GM12873 (cell line): ENCODE data around the gene C1orf159.

ENCODE experiments used
- TF ChIP-seq, protein P1 (sequence below): IDR thresholded peaks from 2 replicates; pipeline ENCODE4 v1.5.1; 2012; ENCODE audit warnings: low read depth, mild to moderate bottlenecking, moderate library complexity, low read length, control low read depth; ENCODE audit not compliant: insufficient read depth; ENCODE audit errors: missing control alignments

C1orf159 gene

DNA sequence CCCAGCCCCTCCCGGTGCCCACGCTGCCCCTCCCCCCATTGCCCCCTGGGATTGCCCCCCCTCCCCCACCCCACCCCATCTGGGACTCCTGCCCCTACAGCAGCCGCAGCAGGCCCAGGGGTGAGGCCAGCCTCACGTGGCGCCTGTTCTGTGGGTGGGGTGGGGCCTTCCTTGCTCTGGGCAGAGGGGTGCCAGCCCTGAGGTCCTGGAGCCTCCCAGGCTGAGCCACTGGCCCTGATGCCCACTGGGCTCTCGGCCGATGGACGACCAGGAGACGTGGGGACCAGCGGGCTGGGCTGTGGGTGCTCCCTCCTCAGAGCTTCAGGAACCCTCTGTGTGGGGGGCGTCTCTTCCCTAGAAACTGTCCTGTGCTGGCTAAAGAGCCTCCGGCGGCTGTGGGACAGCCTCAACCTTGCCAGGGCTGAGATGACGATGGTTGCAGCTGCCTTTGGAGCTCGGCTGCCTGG is 5.8 kb upstream of the C1orf159 start:
- TF ChIP-seq, protein P1, sequence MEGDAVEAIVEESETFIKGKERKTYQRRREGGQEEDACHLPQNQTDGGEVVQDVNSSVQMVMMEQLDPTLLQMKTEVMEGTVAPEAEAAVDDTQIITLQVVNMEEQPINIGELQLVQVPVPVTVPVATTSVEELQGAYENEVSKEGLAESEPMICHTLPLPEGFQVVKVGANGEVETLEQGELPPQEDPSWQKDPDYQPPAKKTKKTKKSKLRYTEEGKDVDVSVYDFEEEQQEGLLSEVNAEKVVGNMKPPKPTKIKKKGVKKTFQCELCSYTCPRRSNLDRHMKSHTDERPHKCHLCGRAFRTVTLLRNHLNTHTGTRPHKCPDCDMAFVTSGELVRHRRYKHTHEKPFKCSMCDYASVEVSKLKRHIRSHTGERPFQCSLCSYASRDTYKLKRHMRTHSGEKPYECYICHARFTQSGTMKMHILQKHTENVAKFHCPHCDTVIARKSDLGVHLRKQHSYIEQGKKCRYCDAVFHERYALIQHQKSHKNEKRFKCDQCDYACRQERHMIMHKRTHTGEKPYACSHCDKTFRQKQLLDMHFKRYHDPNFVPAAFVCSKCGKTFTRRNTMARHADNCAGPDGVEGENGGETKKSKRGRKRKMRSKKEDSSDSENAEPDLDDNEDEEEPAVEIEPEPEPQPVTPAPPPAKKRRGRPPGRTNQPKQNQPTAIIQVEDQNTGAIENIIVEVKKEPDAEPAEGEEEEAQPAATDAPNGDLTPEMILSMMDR = no peak

GRCh38 chr1:1120866-1121591 is 5.1 kb upstream of the C1orf159 start:
- TF ChIP-seq, protein P1 = no peak

DNA sequence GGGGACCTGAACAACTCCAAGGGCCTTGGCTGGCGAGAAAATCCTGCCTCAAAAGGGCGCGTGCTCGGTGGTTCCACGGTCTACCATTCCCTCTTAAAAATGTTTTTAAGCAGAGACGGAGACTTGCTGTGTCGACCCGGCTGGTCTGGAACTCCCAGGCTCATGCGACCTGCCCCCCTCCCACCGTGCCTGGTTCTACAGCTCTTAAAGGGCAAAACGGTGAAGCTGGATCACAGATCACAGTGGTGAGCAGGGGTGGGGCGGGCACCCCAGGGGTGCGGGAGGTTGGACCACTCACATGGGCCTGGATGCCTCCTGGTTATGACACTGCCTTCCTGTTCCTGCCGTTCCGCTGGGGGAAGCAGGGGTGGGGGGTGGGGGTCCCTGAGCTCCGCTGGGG is 4.2 kb upstream of the C1orf159 start:
- TF ChIP-seq, protein P1 = no peak

DNA sequence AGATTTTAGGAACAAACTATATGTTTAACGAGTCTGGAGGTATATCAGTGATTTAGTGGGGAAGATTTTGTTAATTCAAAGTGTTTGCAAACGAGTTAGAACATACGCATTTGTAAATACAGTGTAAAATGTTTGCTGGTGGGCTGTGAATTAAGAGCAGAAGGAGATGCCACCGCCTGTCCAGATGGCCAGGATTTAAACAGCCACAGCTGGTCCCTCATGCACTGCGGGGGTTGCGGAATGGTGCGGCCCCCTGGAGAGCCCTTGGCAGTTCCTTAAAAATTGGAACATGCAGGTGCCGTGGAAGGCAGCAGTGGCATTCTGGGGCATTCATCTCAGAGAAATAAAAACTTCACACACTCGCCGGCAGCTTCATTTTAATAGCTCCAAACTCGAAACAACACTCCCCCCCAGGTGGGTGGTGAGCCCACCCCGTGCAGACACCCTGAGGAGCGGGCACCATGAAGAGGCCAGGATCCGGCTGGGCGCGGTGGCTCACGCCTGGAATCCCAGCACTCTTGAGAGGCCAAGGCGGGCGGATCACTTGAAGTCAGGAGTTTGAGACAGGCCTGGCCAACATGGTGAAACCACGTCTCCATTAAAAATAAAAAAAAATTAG is 3.5 kb upstream of the C1orf159 start:
- TF ChIP-seq, protein P1 = no peak

DNA sequence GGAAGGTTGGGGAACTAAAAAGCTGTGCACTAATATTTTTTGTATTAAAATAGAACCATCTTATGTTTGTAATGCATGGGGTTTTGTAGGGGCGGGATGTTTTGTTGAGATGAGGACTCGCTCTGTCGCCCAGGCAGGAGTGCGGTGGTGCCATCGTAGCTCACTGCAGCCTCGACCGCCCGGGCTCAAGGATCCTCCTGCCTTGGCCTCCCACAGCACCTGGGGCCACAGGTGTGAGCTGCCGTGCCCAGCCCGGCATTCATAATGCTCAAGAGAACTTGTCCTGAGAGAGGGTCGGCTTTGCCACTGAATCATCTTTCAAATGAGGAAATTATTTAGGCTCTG is 3.0 kb upstream of the C1orf159 start:
- TF ChIP-seq, protein P1 = no peak

- TF ChIP-seq, protein P1 = no peak
Observed at GRCh38 chr1:1118011-1118875, 2.4 kb upstream of the C1orf159 start.

- TF ChIP-seq, protein P1 = no peak
Observed at GRCh38 chr1:1117469-1117831, 1.6 kb upstream of the C1orf159 start.
